WERI-Rb-1 (cell line): ENCODE measurements around the gene TMEM266.

Source experiments
- DNase-seq: peaks from one replicate; pipeline ENCODE4 v3.0.0-alpha.2; 2020
- H3K27ac ChIP-seq: fragments of 250-450 bp; sonication (Bioruptor Pico); 2 replicates; pipeline ENCODE4 v1.5.1; 2020; ENCODE audit warnings: mild to moderate bottlenecking, moderate library complexity
- H3K27me3 ChIP-seq: fragments of 250-450 bp; sonication (Bioruptor Pico); 2 replicates; pipeline ENCODE4 v1.5.1; 2021; ENCODE audit warnings: mild to moderate bottlenecking, low read depth, moderate library complexity; ENCODE audit not compliant: insufficient read depth, severe bottlenecking
- H3K36me3 ChIP-seq: fragments of 250-450 bp; sonication (Bioruptor Pico); 2 replicates; pipeline ENCODE4 v1.5.1; 2020; ENCODE audit warnings: mild to moderate bottlenecking, moderate library complexity
- H3K4me3 ChIP-seq: 2 replicates; pipeline ENCODE4 v1.5.1; 2011; ENCODE audit warnings: low read depth, mild to moderate bottlenecking, control low read depth, low read length
- H3K9me3 ChIP-seq: fragments of 250-450 bp; sonication (Bioruptor Pico); 2 replicates; pipeline ENCODE4 v1.5.1; 2021; ENCODE audit warnings: mild to moderate bottlenecking, moderate library complexity; ENCODE audit not compliant: severe bottlenecking
- CTCF ChIP-seq: IDR thresholded peaks from 2 replicates; pipeline ENCODE4 v1.5.1; 2011; ENCODE audit warnings: low read depth, mild to moderate bottlenecking, control low read depth, inconsistent platforms, low read length

The TMEM266 gene

GRCh38 chr15:76099388-76099787, 39.6 kb downstream of the TMEM266 start:
- no peaks in the 10 kb centered on the region for H3K36me3 ChIP-seq
- H3K9me3 ChIP-seq: no peaks in the 10 kb centered on the region
- DNase-seq: no peak
- H3K4me3 ChIP-seq: no peak overlapping the region
- peaks cover 4% of the 10 kb centered on the region for H3K27me3 ChIP-seq
- no peak for TF ChIP-seq CTCF
- H3K27ac ChIP-seq: no peak overlapping the region

GRCh38 chr15:76100361-76100760, 40.6 kb downstream of the TMEM266 start:
- Histone ChIP-seq H3K36me3 (no peaks in the 10 kb centered on the region), H3K27ac (no peak overlapping the region), H3K4me3 (no peak overlapping the region), H3K9me3 (no peaks in the 10 kb centered on the region), H3K27me3 (peaks cover 4% of the 10 kb centered on the region)
- no peak for DNase-seq
- no peak for TF ChIP-seq CTCF

GRCh38 chr15:76101655-76102054, 41.9 kb downstream of the TMEM266 start:
- H3K27me3 ChIP-seq: peaks cover 4% of the 10 kb centered on the region
- H3K36me3 ChIP-seq: no peaks in the 10 kb centered on the region
- H3K9me3 ChIP-seq: no peaks in the 10 kb centered on the region
- H3K4me3 ChIP-seq: no peak overlapping the region
- H3K27ac ChIP-seq: no peak overlapping the region
- DNase-seq: no peak
- TF ChIP-seq CTCF: no peak

- Histone ChIP-seq H3K36me3 (no peaks in the 10 kb centered on the region), H3K27me3 (no peaks in the 10 kb centered on the region), H3K4me3 (no peak overlapping the region), H3K9me3 (no peaks in the 10 kb centered on the region), H3K27ac (no peak overlapping the region)
- no peak for TF ChIP-seq CTCF
- DNase-seq: no peak
Observed at GRCh38 chr15:76105391-76105790, 45.6 kb downstream of the TMEM266 start.

GRCh38 chr15:76105911-76106310, 46.1 kb downstream of the TMEM266 start:
- Histone ChIP-seq H3K27me3 (no peaks in the 10 kb centered on the region), H3K36me3 (no peaks in the 10 kb centered on the region), H3K4me3 (no peak overlapping the region), H3K9me3 (no peaks in the 10 kb centered on the region), H3K27ac (no peak overlapping the region)
- no peak for TF ChIP-seq CTCF
- DNase-seq: no peak

GRCh38 chr15:76107169-76107568, 47.4 kb downstream of the TMEM266 start:
- H3K27ac ChIP-seq: no peak overlapping the region
- H3K27me3 ChIP-seq: no peaks in the 10 kb centered on the region
- H3K36me3 ChIP-seq: no peaks in the 10 kb centered on the region
- H3K4me3 ChIP-seq: no peak overlapping the region
- H3K9me3 ChIP-seq: no peaks in the 10 kb centered on the region
- DNase-seq: no peak
- no peak for TF ChIP-seq CTCF
